ENCODE data around the gene MDH1B.
"Not testable (repeated sequence)": the region's sequence is repeated elsewhere in the genome, so short reads cannot be mapped to it uniquely, and the experiment has no call there.

MDH1B gene

GRCh38 chr2:206765242-206766056 lies at the start of gene MDH1B, which contains the start of gene FASTKD2:
TSS of gene MDH1B (minus strand) at chr2:206765328. CDS start at chr2:206765271, 57 bp downstream.
TSS of gene FASTKD2 (plus strand) at chr2:206765606. CDS start at chr2:206766694, 1,088 bp downstream.
- peak; percentile 93 for DNase-seq (ENCODE audit: low spot score)

GRCh38 chr2:206814498-206814897 lies 49.4 kb upstream of the MDH1B start:
- DNase-seq (ENCODE audit: low spot score), result no peak

DNA sequence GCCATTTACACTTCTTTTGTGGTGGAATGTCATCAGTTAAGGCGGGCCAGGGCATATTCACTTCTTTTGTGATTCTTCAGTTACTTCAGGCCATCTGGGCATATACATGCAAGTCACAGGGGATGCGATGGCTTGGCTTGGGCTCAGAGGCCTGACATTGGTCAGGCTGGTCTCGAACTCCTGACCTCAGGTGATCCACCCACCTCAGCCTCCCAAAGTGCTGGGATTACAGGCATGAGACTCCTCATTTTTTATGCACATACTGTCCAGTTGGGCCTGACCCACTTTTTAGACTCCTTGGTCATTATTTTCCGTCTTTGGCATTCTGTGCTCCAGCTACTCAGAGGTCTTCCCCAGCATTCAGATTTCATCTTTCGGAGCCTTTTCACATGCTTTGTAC lies 47.3 kb upstream of the MDH1B start:
- DNase-seq (ENCODE audit: low spot score), result not testable (repeated sequence)

GRCh38 chr2:206807624-206808023 lies 42.5 kb upstream of the MDH1B start:
- DNase-seq (ENCODE audit: low spot score), result not testable (repeated sequence)

DNA sequence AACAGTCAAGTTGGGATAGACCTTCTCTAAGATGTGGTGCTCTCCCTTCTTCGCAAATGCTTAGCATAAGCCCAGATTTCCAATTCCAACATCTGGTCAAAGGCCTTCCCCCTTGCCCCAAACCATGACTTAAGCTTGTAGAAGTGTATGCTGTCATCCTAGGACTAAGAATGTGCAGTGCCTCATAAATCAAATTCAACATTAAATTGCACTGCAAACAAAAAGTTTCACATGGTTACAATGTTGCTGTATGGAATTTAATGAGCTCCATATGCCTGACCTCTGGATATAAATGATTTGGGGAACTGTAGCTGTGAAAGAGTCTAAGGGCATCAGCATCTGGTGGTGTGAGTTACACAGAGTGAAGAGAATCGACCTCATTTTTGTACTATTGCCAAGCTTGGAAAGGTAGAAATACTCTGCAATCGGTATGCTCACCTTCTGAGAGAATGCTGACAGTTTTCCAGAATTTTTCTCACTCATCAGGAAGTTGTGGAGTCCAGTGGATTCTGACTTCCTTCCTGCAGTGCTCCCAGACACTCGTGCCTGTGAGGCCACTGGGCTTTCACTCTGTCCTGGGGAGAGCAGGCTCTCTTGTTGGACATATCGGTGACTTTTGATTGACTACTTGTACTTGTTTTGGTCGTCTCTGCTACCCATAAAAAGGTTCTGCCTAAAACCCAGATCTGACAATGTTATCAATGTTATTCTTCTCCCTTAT lies 40.9 kb upstream of the MDH1B start:
- DNase-seq (ENCODE audit: low spot score), result no peak

DNA sequence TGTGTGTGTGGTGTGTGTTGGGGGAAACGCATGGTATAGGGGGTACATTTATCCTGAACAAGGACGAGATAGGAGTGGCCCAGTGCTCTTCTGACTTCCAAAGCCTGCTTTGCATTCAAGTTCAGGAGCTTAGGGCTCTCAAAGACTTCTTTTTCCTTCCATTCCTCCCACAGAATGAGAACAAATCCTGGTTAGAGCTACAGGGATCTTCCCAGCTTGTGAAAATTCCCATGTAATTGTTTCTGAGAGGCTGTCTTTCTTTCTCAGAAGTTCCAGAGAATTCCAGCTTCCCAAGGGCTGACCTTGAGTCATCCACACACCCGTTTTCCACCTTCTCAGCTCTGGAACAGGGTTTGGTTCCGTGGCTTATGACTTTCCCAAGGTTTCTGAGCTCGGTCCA lies 39.2 kb upstream of the MDH1B start:
- DNase-seq (ENCODE audit: low spot score), result no peak

DNA sequence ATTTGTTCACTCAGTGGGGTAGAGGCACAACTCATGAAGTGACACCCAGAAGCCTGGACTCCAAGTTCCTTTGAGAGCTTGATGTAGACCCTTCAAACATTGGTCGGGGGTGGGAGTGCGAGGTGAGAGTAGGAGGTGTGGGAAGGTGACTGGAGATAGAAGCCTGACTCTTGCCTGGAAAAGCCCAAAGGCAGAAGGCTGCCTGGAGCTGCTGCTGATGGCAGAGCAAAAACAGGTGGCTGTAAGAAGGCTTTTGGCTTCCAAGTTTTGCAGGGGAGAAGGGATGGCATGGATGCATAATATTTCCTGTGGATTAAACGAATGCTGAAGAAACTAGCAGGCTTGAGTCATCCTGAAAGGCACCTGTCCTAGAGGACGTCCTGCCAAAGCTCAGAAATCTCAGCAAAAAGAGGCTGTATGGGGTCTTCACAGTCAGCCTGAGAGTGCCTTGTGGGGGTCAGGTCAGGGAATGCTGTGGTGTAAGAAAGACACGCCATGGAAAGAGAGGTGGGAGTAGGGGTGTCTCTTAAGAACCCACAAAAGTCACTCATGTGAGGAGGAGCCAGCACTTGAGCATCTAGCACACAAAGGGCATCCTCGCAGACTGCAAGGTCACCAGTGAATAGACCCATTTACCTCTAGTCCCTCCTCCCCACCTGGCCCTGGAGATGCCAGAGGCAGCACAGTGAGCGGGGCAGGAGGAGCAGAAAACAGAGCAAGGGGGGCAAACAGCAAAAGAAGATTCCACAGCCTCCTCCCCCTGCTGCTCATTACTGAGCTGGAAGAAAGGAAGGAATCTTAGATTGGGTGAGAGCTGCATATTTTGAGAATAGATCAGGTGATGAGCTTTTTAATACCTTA lies 37.8 kb upstream of the MDH1B start:
- no peak for DNase-seq (ENCODE audit: low spot score)

DNA sequence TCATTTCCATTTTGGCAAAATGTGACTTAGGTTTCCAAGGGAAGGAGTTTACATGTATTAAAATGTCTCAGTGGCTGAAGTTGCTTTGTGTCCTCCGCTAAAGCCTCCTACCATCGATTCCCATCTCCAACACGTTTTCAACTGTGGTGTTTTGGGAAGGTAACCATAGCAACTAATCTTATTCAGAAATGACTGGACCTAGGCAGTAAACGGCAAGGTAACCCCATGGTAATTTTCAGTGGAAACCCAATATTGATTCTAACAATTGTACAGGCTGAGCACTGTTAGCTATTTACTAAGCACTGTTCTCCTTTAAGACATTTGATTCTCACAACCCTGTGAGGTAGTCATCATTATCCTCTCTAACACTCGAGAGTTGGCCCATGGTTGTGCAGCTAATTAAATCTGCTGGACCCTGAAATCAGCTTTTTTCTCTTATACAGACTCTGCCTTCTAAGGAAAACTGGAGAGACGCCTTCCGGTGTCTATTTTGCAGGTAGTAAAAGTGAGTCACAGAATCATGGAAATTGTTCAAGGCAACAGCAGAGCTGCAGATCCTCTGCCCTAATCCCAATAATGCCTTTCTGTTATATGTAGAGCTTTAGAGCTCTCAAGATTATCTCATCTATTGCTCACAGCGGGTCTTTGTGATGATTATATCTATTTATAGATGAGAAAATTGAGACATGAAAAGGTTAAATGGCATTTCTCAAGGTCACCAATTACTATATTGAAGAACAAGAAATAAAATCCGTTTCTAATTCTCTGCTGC lies 36.5 kb upstream of the MDH1B start:
- DNase-seq (ENCODE audit: low spot score), result no peak

DNA sequence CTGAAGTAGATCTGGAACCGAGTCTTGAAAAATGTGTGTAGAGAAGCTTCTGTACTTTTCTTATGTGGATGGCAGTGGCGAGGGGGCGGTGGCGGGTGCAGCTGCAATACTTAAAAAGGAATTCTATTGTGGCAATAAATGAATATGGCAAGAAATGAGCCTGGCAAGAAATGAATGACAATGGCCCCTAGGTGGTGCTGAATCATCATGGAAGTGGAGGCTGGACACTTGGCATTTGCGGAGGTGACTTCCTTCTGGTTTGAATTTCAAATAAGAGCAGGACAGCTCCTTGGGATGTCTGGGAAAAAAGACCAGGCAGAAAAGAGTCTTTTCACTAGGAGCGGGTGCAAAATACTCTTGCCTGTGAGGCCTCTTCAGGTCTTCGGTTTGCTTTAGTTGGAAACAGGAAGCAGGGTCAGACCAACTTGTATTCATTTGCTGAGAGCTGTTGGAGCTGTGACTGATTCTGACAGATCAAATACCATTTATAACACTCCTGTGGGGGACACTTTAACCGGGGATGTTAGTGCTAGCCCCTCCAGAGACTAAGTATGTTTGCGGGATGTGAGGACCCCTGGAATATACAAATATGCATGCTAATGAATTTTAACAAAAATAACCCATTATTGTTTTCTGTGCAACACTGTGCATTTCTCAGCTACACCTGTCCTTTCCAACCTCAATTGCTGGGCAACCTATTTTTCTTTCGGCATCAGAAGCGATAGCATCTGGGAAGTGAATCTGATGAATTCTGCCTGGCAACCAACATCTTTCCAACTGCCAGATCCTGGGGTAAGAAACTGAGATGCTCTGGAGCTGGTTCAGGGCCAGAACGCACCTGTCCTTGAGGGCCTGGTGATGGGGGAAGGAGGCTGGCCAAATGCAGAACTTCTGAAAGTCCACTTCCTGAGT lies 35.6 kb upstream of the MDH1B start:
- peak; percentile 82 for DNase-seq (ENCODE audit: low spot score)

DNA sequence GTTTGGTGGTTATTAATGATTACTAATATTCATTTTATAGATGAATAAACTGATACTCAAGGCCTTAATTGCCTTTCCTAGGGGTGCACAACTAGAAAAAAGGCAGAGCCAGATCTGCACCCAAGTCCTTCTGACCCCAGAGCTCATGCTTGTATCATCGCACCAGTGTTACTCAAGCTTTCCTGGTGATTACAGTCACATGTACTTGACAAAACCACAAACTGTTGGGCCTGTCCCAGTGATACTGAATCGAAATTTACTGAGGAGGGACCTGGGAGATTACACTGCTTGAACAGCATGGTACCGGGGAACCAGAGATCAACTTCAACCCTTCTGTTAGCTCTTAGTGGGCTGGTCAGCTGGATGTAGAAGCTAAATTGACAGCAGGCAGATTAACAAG lies 34.0 kb upstream of the MDH1B start:
- DNase-seq (ENCODE audit: low spot score), result no peak

GRCh38 chr2:206798000-206798399 lies 32.9 kb upstream of the MDH1B start:
- DNase-seq (ENCODE audit: low spot score), result no peak

DNA sequence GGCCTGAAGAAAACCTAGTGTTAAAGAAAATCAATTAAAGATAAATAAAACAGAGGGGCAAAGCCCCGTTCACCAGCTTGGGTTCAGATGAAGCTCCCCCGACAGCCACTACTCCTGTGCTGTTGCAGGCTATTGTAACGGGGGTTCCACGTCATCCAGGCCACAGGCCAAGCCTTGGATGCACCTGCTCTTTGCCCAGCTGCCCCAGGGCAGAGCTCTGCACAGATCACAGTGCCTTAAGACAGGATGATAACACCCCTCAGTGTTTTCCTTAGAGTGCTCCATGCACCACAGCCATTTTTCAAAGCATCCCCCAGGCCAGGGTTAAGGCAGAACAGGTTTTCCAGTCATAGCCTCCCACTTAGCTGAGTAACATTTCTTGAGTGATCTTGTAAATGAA lies 32.2 kb upstream of the MDH1B start:
- no peak for DNase-seq (ENCODE audit: low spot score)

DNA sequence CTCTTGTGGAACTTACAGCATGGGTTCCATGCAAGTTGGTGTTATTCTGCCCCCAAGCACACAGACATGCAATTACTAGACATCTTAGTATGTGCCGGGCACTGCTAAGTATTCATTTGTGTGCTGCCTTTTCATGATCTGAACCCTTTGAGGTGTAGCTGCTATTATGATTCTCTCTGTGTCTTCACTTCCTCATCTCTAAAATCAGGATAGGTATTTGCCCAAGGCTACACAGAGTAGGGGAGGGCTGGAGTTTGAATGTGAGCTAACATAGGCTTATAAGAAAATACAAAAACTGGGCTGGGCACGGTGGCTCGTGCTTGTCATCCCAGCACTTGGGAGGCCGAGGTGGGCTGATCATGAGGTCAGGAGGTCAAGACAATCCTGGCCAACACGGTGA lies 27.5 kb upstream of the MDH1B start:
- DNase-seq (ENCODE audit: low spot score), result no peak

DNA sequence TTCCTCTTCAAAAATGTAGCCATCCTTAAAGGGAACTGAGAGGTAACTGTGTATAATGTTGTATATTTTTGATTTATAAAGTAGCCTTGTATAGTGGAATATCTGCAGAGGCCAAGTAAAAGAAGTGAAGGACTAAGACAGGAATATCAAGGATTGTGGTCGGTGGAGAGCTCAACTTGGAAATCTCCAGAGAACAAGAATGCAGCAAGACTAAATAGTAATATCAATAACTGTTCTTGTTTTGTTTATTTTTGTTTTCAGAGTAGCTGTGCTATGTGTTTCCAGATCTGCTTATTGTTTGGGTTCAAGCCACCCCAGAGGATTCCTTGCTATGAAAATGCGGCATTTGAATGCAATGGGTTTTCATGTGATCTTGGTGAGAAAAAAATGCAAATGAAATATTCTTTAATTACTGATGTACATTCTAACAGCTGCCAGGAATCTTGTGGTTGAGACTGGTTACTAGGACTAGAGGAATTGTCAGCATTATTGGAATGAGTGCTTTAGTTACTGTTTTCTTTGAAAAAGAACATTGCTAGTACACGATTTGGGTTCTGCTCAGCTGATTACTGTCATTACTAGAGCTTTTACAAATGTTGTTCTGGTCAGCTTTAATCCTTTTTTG lies 25.3 kb upstream of the MDH1B start:
- DNase-seq (ENCODE audit: low spot score), result no peak

DNA sequence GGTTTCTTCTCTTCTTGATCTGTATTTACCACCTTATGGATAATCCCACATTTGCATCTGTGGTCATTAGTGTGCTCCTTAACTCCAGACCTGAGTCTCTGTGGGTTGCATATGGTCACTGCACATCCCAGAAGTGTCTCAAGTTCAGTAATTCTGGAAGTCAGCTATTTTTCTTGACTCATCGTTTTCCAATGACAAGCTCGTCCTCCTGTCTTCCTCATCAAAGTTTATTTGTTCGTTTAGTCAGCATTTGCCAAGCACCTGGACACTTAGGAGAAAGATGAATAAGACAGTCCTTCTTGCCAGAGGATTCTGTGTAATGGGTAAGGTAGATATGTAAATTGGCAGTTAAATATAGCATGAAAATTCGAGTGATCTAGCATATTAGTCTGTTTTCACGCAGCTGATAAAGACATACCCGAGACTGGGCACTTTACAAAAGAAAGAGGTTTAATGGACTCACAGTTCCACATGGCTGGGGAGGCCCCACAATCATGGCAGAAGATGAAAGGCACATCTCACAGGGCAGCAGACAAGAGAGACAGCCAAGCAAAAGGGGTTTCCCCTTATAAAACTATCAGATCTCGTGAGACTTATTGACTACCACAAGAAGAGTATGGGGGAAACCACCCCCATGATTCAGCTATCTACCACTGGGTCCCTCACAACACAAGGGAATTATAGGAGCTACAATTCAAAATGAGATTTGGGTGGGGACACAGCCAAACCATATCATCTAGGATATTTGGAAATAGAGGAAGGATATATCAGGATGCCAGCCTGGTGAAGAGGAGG lies 19.6 kb upstream of the MDH1B start:
- DNase-seq (ENCODE audit: low spot score), result no peak

DNA sequence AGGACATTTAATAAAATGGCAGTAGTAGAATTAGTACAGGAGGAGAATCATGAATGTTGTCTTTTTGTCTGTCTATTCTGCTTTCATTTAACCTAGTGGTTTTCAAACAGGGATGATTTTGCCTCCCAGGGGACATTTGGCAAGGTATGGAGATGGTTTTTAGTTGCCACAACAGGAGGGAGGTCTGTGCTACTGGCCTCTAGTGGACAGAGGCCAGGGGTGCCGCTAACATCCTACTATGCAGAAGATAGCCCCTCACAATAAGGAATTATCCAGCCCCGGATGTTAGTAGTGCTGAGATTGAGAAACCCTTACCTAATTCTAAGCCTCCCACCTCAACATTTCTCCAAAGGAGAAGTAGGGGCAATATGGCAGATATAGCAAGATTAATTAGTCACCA lies 18.6 kb upstream of the MDH1B start:
- no peak for DNase-seq (ENCODE audit: low spot score)

- DNase-seq (ENCODE audit: low spot score), result no peak
Measured at GRCh38 chr2:206780671-206781070, 15.5 kb upstream of the MDH1B start.

DNA sequence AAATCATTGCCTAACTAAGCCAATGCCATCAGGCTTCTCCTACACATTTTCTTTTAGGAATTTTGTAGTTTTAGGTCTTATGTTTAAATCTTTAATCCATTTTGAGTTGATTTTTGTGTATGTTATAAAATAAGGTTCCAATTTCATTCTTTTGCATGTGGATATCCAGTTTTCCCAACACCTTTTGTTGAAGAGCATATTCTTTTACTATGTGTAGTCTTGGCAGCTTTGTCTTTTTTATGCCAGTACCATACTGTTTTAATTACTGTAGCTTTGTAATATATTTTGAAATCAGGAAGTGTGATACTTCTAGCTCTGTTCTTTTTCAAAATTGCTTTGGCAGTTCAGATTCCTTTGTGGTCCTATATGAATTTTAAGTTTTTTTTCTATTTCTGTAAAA lies 11.3 kb upstream of the MDH1B start:
- DNase-seq (ENCODE audit: low spot score), result no peak

GRCh38 chr2:206774871-206775270 lies 9.7 kb upstream of the MDH1B start:
- no peak for DNase-seq (ENCODE audit: low spot score)

All from left forelimb (tissue), 1 donor.